Suprapubic skin (tissue), 4 donors: Measurements from ENCODE around the gene ZNG1C. TPM values are rescaled to one million over a fixed set of nuclear protein-coding genes. Genes with fewer than 3 reads are reported as not detected.
A peak's percentile ranks its signal among the peaks of the same experiment; 100 is the strongest.
"Not testable (repeated sequence)": the region's sequence is repeated elsewhere in the genome, so short reads cannot be mapped to it uniquely, and the experiment has no call there.

ENCODE experiments used
- DNase-seq, 2 donors: peaks; one replicate each; pipeline ENCODE4 v3.0.0-alpha.2; 2019; ENCODE audit warnings: low spot score in 2 of 2
- H3K27ac ChIP-seq: fragments of 200-600 bp; sonication (generic); one replicate; pipeline ENCODE4 v1.5.1; 2019
- H3K27me3 ChIP-seq: fragments of 200-600 bp; sonication (generic); one replicate; pipeline ENCODE4 v1.5.1; 2019
- H3K36me3 ChIP-seq: fragments of 200-600 bp; sonication (generic); one replicate; pipeline ENCODE4 v1.5.1; 2019
- H3K4me1 ChIP-seq: fragments of 200-600 bp; sonication (generic); one replicate; pipeline ENCODE4 v1.5.1; 2019
- H3K4me3 ChIP-seq: fragments of 200-600 bp; sonication (generic); one replicate; pipeline ENCODE4 v1.5.1; 2019; ENCODE audit warnings: mild to moderate bottlenecking
- H3K9me3 ChIP-seq: fragments of 200-600 bp; sonication (generic); one replicate; pipeline ENCODE4 v1.5.1; 2019
- CTCF ChIP-seq, 2 donors: fragments of 200-600 bp in 1 of 2; fragments of 450-650 bp in 1 of 2; sonication (generic) in 1 of 2; IDR thresholded peaks; one replicate each; pipeline ENCODE4 v1.5.1; 2016 to 2019; ENCODE audit warnings: antibody characterized with exemption in 2 of 2, mild to moderate bottlenecking in 1 of 2, moderate library complexity in 1 of 2
- WGBS: methylation state at CpG from one replicate; pipeline ENCODE4 v1.1.5; 2018; 5-methylcytosine and 5-hydroxymethylcytosine counted together
- total RNA-seq, 4 donors: library from RNA; depleted of rRNA; stranded (reverse); fragments of >200 nt; gene quantifications; one replicate each; pipeline ENCODE4 v1.1.0, GENCODE V29; 2016

The ZNG1C gene
- total RNA-seq, 4 donors from 2014 or later = 24.4 to 82.6 (median 33.6) TPM

GRCh38 chr9:68329106-68329505, 87.3 kb downstream of the ZNG1C start:
- not testable (repeated sequence) for DNase-seq, H3K9me3 ChIP-seq, H3K27me3 ChIP-seq, H3K27ac ChIP-seq, H3K36me3 ChIP-seq, H3K4me1 ChIP-seq, H3K4me3 ChIP-seq
- WGBS = 71% methylated on average over 2 of the region's 4 CpGs

GRCh38 chr9:68330531-68331173, 88.9 kb downstream of the ZNG1C start:
- not testable (repeated sequence) for H3K4me3 ChIP-seq, DNase-seq, H3K9me3 ChIP-seq, H3K27me3 ChIP-seq, H3K4me1 ChIP-seq, H3K36me3 ChIP-seq, H3K27ac ChIP-seq
- WGBS = 73% methylated on average over 9 of the region's 11 CpGs

- not testable (repeated sequence) for H3K4me3 ChIP-seq, H3K9me3 ChIP-seq, H3K36me3 ChIP-seq, H3K27me3 ChIP-seq, H3K27ac ChIP-seq, H3K4me1 ChIP-seq, DNase-seq
- WGBS = 88% methylated on average over 1 of the region's 1 CpG
These were observed 90.3 kb downstream of the ZNG1C start for GRCh38 chr9:68332122-68332521.

GRCh38 chr9:68335935-68336334, 94.2 kb downstream of the ZNG1C start:
- not testable (repeated sequence) for H3K36me3 ChIP-seq, H3K9me3 ChIP-seq, H3K4me3 ChIP-seq, H3K27ac ChIP-seq, H3K27me3 ChIP-seq, DNase-seq, H3K4me1 ChIP-seq
- WGBS = 42% methylated on average over 3 of the region's 3 CpGs

GRCh38 chr9:68336639-68337339, 95.0 kb downstream of the ZNG1C start:
- H3K27me3 ChIP-seq, H3K4me3 ChIP-seq, DNase-seq, H3K36me3 ChIP-seq, H3K27ac ChIP-seq, H3K4me1 ChIP-seq, H3K9me3 ChIP-seq: not testable (repeated sequence)
- WGBS = 63% methylated on average over 5 of the region's 10 CpGs

GRCh38 chr9:68338000-68338399, 96.2 kb downstream of the ZNG1C start:
- H3K27ac ChIP-seq, H3K4me3 ChIP-seq, H3K9me3 ChIP-seq, H3K4me1 ChIP-seq, H3K27me3 ChIP-seq, H3K36me3 ChIP-seq, DNase-seq: not testable (repeated sequence)
- 76% methylated on average over 7 of the region's 7 CpGs for WGBS

- not testable (repeated sequence) for H3K9me3 ChIP-seq, H3K4me1 ChIP-seq, H3K27ac ChIP-seq, H3K36me3 ChIP-seq, H3K4me3 ChIP-seq, DNase-seq, H3K27me3 ChIP-seq
- TF ChIP-seq CTCF (IDR thresholded peaks at IDR 0.05) = peak in 1 of 2 donors; percentile 21
- WGBS = 21% methylated on average over 2 of the region's 10 CpGs
These were observed 100.7 kb downstream of the ZNG1C start for GRCh38 chr9:68342265-68343025.

- not testable (repeated sequence) for H3K27ac ChIP-seq, H3K4me1 ChIP-seq, H3K36me3 ChIP-seq, H3K9me3 ChIP-seq, H3K27me3 ChIP-seq, H3K4me3 ChIP-seq, DNase-seq
- WGBS = 52% methylated on average over 3 of the region's 4 CpGs
These were observed 101.5 kb downstream of the ZNG1C start for GRCh38 chr9:68343242-68343641.

- not testable (repeated sequence) for H3K36me3 ChIP-seq, DNase-seq
- WGBS = 25% methylated on average over 2 of the region's 4 CpGs
These were observed 102.2 kb downstream of the ZNG1C start for GRCh38 chr9:68343992-68344391.

More at GRCh38 chr9:68343992-68344391, 102.2 kb downstream of the ZNG1C start:
- not testable (repeated sequence) for H3K9me3 ChIP-seq, H3K4me1 ChIP-seq, H3K4me3 ChIP-seq, H3K27ac ChIP-seq, H3K27me3 ChIP-seq

Other genes with a start within 250 kb of the ZNG1C start
- gene FOXD4L3, start 60.9 kb downstream of the ZNG1C start, total RNA-seq = under 1 TPM in 1 of 4 donors, not detected in 3; 0.36 TPM
- 10 to 100 TPM in 1 of 4 donors, 1 to 10 TPM in 3; 5.1 to 10.6 (median 6.1) TPM for gene PGM5, start 114.6 kb downstream of the ZNG1C start, total RNA-seq